HCEC 1CT (cell line): Measurements from ENCODE around the gene TMCO4.
"Not testable (repeated sequence)": the region's sequence is repeated elsewhere in the genome, so short reads cannot be mapped to it uniquely, and the experiment has no call there.

Source experiments
- DNase-seq: peaks from one replicate; pipeline ENCODE4 v3.0.0-alpha.2; 2017

Gene TMCO4

DNA sequence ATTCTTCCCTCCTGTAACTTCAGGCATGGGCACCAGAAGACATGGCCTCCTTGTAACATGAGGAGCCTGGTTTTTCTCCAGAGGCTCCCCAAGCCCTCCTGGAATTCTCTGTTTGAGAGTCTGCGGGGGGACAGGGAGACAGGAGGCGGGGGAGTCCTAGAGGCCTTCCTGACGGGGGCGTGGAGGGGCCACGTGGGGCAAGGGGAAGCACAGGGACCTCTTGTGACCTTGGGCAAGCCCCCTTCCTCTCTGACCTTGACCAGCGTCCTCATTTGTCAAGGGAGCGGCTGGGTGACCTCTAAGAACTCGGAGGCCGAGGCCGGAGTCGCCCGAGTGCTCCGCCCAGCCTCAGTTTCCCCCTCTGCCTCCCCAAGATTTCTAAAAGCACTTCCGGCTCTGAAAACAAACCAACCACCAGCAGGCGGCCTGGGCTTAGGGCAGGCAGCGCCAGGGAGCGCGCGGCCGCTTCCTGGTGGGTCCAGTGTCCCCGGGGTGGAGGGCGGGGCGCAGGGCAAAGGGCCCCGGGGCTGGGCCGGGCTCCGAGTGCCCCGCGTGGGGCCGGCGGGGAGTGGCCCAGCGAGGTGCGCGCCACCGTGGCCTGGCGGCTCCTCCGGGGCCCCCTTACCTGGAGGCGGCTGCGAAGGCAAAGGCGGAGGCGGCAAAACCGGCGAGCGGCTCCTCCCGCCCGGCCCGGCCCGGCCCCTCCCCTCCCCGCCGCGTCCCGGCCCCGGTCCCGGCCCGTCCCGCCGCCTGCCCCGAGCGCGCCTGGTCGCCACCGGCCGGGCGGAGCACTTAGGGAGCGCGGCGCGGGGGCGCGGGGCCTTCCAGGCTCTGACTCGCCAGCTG is at the start of gene TMCO4:
TMCO4 (minus strand) TSS at position 687 of the 846 bp plus-strand sequence. CDS start 19,158 bp downstream, outside the sequence.
- DNase-seq: peak; percentile 49

DNA sequence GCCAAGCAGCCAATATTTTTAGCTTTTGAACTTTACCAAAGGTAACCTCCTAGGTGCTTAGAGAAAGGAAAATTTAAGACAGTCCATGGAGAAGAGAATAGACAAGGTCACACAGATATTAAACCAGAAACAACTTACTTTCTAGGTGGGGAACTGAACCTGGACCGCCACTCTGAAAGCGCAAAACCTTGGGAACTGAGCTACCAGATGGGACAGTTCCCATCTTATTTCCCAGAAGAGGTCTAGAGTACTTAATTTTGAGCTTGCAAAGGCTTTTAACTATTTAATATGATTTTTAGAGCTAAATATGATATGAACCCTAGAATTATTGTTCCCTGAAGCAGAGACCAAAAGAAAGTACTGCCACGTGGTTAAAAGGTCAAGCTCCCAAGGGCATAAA is 49.6 kb upstream of the TMCO4 start:
- DNase-seq: not testable (repeated sequence)

DNA sequence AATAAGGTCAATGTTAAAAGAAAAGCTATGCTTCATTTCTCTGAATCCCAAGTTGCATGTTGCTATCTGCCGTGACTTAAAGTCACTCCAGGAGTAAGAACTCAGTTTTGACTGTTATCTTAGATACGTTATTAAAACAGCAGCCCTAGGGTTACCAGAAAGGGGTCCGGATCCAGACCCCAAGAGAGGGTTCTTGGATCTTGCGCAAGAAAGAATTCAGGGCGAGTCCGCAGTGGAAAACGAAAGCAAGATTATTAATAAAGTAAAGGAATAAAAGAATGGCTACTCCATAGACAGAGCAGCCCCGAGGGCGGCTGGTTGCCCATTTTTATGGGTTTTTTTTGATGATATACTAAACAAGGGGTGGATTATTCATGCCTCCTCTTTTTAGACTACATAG is 47.6 kb upstream of the TMCO4 start:
- not testable (repeated sequence) for DNase-seq

DNA sequence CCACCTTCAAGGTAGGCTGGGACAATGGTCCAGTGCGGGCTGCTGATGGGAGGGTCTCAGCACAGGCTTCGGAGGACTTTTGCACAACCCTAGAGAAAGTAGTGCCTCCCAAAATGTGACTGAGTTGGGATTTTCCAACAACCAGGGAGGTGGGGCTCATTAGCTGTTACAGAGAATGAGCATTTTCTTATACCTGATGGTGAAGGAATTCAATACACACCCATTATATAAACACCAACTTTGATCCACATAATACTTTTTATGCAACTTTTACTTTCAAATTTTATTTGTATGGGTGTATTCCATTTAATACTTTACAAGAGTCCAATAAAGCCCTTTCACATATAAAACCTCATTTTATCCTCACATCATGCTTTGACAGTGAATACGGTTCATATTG is 46.6 kb upstream of the TMCO4 start:
- no peak for DNase-seq

DNA sequence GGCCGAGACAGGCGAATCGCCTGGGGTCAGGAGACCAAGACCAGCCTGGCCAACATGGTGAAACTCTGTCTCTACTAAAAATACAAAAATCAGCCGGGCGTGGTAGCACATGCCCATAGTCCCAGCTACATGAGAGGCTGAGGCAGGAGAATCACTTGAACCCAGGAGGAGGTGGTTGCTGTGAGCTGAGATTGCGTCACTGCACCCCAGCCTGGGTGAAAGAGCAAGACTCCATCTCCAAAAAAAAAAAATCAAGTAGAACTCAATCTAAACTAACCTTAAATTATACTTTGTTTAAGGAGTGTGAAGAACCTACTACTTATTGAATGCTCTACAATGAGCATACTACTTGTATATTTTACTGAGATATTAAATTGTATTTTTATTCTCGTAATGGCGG is 45.8 kb upstream of the TMCO4 start:
- DNase-seq: no peak

GRCh38 chr1:19844731-19845495 is 45.2 kb upstream of the TMCO4 start:
- DNase-seq: no peak

- peak; percentile 44 for DNase-seq
Observed at GRCh38 chr1:19840228-19840627, 40.5 kb upstream of the TMCO4 start.

GRCh38 chr1:19837866-19838265 is 38.1 kb upstream of the TMCO4 start:
- no peak for DNase-seq

DNA sequence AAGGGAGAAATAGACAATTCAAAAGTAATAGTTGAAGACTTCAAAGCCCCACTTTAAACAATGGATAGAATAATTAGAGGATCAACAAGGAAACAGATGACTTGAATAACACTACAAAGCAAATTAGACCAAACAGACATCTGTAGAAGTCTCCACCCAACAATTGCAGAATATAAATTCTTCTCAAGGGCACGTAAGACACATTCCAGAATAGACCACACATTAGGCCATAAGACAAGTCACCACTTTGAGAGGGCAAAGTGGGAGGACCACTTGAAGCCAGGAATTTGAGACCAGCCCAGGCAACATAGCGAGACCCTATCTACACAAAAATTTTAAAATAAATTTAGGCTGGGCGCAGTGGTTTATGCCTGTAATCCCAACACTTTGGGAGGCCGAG is 35.9 kb upstream of the TMCO4 start:
- DNase-seq: peak; percentile 15

DNA sequence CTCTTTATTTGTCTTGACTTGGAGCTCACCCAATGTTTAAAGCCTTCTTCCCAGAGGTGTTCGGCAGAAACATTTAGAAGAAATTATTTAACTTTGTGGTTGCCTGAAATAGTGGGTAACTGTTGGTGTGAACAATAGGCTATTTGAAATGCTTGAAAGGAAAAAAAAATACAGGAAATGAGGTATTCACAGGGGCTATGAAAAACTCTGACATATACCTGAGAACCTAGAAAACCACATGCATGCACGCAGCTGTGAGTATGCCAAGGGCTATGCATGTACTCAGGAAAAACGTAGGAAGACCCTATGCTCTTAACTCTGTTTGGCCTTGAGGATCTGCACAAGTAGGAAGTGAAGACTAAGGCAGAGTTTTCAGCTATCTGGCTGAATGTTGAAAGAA is 31.7 kb upstream of the TMCO4 start:
- DNase-seq: no peak

DNA sequence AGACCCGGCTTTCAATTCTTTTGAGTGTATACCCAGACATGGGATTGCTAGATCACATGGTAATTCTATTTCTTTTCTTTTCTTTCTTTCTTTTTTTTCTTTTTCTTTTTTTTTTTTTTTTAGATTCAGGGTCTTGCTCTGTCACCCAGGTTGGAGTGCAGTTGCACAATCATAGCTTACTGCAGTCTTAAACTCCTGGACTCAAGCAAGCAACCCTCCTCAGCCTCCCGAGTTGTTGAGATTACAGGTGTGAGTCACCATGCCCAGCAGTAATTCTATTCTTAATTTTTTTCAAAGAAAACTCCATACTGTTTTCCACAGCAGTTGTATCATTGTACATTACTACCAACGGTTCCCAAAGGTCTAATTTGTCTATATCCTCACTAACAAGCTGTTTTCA is 28.8 kb upstream of the TMCO4 start:
- peak; percentile 13 for DNase-seq

GRCh38 chr1:19825298-19825697 is 25.6 kb upstream of the TMCO4 start:
- no peak for DNase-seq

DNA sequence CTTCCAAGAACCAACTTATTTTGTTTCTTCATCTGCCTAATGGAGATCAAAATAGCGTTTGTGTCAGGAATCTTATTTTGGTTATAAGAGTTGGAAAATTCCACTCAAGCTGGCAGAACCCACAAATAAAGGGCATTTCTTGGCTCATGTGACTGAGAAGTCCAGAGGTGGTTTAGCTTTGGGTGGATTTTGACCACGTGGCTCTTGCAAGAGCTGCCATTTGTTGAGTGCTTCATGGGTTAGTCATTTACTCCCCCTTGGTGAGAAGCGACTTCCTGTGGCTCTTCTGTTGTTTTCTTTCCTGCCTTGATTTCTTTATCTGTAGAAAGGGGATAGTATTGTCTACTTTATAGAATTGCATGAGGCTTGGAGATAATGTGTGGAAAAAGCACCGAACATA is 24.8 kb upstream of the TMCO4 start:
- DNase-seq: peak; percentile 51

DNA sequence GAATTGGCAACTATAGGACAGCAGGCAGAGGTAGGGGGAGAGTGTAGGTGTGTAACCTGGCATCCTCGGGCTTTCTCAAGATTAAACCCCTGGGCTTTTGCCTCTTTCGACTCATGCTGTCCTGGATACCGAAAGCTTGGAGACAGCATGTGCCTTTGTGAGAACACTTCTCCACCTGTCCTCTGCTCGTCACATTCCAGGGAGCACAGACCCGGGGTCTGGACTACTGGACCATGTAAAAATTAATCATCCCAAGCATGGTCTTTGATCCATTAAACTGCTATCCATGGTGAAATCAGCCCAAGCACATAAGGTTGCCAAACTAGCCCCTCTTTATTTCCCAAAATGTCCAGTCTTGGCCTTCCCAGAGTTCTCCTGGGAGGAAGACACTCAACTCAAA is 24.3 kb upstream of the TMCO4 start:
- DNase-seq: no peak

GRCh38 chr1:19819701-19820100 is 20.0 kb upstream of the TMCO4 start:
- DNase-seq: no peak

DNA sequence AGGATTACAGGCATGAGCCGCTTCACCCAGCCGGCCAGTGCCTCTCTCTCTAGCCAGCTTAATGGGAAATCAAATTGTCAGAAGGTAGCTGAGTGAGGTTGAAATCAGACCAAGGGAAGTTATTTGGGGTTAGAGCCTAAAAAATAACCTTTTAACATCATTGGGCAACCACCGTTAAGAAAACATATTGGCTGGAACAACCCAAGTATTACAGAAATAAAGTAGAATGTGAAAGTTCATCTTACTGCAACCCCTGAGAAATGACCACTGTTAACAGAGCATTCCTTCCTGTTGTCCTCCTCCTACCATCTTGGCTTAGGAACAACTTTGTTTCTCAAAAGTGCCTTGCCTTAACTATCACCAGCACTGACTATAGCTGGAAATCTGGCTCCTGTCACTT is 18.6 kb upstream of the TMCO4 start:
- DNase-seq: no peak

DNA sequence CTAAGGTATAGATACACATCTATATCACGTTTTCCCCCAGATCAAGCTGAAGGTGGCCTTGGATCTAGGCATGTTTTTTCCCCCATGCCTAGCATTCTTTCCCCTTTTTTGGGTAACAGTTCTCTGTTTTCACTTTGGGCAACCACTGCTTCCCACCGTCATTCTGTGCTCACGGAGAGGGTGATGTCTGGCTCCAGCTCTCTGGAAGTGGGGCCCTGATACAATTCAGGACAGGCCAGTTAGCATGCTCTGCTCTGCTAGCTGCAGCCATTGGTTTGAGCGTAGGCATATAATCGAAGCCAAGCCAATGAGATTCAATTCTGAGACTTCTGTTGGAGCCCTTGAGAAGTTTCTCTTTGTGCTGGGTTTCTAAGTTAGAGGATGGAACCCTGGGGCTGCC is 17.4 kb upstream of the TMCO4 start:
- DNase-seq: no peak

GRCh38 chr1:19816737-19817086 is 17.0 kb upstream of the TMCO4 start:
- not testable (repeated sequence) for DNase-seq

- DNase-seq: no peak
Observed at GRCh38 chr1:19815801-19816736, 16.4 kb upstream of the TMCO4 start.

DNA sequence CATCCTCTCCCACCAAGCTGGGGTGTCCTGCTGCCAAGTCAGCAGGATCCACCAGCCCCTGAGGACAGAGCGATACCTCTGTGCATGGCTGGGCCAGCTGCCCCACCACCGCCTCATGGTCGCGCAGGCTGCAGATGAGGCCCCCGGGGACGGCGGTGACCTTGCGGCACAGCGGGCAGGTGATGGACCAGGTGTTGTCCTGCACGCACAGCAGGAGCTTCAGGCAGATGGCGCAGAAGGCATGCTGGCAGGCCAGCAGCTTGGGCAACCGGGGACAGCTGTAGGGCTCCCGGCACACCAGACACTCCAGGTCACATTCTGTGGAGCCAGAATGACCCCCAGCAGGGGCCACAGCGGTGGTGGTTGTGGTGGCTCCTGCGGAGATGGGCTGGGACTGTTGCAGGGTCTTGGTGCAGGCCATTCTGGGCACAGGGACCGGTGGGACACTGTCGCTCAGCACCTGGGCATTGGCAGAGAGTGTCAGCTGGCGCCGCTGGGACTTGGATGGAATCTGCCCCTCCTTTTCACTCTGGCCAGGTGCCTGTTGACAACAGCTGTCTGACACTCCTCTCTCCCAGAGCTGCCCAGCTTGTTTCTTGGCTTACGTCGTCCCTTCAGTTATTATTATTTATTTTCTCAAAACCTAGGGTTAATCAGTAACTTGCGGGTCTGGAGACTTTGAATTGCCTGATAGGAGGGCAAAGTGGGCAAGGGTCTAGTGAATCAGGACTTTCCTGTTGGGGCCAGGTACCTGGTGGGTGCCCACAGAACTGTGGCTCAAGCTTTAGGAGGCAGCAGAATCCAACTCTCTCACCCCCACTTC is 15.2 kb upstream of the TMCO4 start, which contains the start of gene RNF186:
RNF186 (minus strand) TSS at position 603 of the 823 bp plus-strand sequence; CDS start at position 421, 182 bp downstream.
- no peak for DNase-seq

- DNase-seq: no peak
Observed at GRCh38 chr1:19814244-19814661, 14.5 kb upstream of the TMCO4 start.

DNA sequence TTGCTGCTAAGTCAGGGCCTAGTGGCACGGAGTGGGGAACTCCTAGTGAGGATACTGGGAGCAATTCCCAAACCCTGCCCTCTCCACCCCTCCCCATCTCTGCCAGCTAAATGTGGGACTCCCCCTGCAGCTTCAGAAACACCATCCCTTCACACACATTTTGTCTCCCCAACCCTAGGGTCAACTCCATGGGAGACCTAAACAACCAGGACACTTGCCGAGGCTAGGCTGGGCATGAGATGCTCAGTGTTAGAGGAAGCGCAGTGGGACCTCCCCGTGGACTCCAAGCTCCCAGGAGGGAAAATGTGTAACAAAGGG is 13.9 kb upstream of the TMCO4 start:
- no peak for DNase-seq
